ENCODE measurements around the gene KIF18B. TPM values are rescaled to one million over a fixed set of nuclear protein-coding genes. Genes with fewer than 3 reads are reported as not detected.

Gene KIF18B
- total RNA-seq, 1 donor from 2014 or later, result 3.9 TPM

DNA sequence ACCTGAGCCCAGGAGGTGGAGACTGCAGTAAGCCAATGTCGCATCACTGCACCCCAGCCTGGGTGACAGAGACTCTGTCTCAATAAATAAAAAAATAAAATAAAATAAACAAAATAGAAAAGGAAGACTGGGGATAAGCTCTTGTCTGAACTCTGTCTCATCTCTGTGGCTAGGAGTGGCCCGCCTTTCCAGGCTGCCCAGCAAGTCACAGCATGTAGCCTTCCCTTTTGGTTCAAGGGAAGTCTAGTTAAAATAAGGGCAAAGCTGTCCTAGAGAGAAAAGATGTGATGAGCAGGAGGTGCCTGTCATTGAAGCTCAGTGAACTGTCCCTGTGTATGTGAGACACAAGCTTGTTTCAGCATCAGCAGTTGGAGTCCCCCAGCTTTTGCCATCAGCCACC lies 29.6 kb downstream of the KIF18B start:
- H3K9me3 Mint-ChIP-seq (ENCODE audit: low read depth), result no peaks in the 10 kb centered on the region
- TF ChIP-seq, protein P1, sequence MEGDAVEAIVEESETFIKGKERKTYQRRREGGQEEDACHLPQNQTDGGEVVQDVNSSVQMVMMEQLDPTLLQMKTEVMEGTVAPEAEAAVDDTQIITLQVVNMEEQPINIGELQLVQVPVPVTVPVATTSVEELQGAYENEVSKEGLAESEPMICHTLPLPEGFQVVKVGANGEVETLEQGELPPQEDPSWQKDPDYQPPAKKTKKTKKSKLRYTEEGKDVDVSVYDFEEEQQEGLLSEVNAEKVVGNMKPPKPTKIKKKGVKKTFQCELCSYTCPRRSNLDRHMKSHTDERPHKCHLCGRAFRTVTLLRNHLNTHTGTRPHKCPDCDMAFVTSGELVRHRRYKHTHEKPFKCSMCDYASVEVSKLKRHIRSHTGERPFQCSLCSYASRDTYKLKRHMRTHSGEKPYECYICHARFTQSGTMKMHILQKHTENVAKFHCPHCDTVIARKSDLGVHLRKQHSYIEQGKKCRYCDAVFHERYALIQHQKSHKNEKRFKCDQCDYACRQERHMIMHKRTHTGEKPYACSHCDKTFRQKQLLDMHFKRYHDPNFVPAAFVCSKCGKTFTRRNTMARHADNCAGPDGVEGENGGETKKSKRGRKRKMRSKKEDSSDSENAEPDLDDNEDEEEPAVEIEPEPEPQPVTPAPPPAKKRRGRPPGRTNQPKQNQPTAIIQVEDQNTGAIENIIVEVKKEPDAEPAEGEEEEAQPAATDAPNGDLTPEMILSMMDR (IDR thresholded peaks at IDR 0.05), result no peak
- H3K36me3 Mint-ChIP-seq (ENCODE audit: low read depth), result no peaks in the 10 kb centered on the region
- peaks cover 33% of the 10 kb centered on the region for H3K4me1 Mint-ChIP-seq (ENCODE audit: low read depth)
- H3K27me3 Mint-ChIP-seq (ENCODE audit: low read depth), result no peaks in the 10 kb centered on the region
- no peak overlapping the region for H3K27ac Mint-ChIP-seq (ENCODE audit: unreplicated experiment)
- H3K4me3 Mint-ChIP-seq (ENCODE audit: unreplicated experiment), result no peak overlapping the region
- peak; percentile 39 for DNase-seq (ENCODE audit: low spot score)

DNA sequence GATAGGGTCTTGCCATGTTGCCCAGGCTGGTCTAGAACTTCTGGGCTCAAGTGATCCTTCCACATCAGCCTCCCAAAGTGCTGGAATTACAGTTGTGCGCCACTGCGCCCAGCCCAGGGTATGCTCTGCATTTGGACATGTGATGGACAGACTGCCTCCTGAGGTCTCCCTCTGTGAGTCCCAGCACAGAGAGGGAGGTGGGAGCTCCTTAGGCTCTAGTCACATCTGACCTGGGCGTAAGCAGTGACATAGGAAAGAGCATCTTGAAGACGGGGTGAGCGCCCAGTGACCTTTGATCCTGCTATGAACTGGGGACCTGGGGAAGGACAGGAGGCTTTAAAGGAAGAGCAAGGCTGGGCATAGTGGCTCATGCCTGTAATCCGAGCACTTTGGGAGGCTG lies 30.1 kb downstream of the KIF18B start:
- TF ChIP-seq, protein P1 (IDR thresholded peaks at IDR 0.05), result no peak
- Mint-ChIP-seq H3K4me3 (ENCODE audit: unreplicated experiment) (no peak overlapping the region), H3K27me3 (ENCODE audit: low read depth) (no peaks in the 10 kb centered on the region), H3K4me1 (ENCODE audit: low read depth) (peaks cover 33% of the 10 kb centered on the region), H3K27ac (ENCODE audit: unreplicated experiment) (peak overlapping the region; percentile 86), H3K36me3 (ENCODE audit: low read depth) (no peaks in the 10 kb centered on the region), H3K9me3 (ENCODE audit: low read depth) (no peaks in the 10 kb centered on the region)
- DNase-seq (ENCODE audit: low spot score), result peak; percentile 56

DNA sequence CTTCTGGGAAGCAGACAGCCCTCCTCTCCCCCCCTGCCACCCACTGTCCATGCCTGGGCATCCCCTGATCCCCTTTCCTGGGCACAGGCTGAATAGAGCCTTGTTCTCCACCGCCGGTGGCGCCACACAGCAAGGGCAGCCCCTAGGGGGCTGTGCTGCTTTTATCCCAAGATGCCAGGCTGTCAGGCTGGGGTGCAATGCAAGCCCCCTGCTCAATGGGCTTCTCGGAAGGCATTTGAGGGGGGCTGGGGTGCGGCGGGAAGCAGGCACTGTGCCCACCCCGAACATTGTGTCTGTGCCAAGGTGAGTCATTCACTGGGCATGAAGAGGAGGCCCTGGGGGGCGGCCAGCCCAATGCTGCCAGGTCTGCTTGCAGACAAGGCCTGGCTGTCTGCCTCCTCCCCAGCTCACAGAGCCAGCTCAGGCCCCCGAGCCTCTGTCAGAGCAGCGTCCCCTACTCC lies 30.8 kb downstream of the KIF18B start:
- peak overlapping the region; percentile 86 for H3K27ac Mint-ChIP-seq (ENCODE audit: unreplicated experiment)
- no peak overlapping the region for H3K4me3 Mint-ChIP-seq (ENCODE audit: unreplicated experiment)
- H3K4me1 Mint-ChIP-seq (ENCODE audit: low read depth), result peaks cover 33% of the 10 kb centered on the region
- no peaks in the 10 kb centered on the region for H3K27me3 Mint-ChIP-seq (ENCODE audit: low read depth)
- peak; percentile 92 for DNase-seq (ENCODE audit: low spot score)
- no peaks in the 10 kb centered on the region for H3K36me3 Mint-ChIP-seq (ENCODE audit: low read depth)
- TF ChIP-seq, protein P1 (IDR thresholded peaks at IDR 0.05), result peak; percentile 44
- no peaks in the 10 kb centered on the region for H3K9me3 Mint-ChIP-seq (ENCODE audit: low read depth)

DNA sequence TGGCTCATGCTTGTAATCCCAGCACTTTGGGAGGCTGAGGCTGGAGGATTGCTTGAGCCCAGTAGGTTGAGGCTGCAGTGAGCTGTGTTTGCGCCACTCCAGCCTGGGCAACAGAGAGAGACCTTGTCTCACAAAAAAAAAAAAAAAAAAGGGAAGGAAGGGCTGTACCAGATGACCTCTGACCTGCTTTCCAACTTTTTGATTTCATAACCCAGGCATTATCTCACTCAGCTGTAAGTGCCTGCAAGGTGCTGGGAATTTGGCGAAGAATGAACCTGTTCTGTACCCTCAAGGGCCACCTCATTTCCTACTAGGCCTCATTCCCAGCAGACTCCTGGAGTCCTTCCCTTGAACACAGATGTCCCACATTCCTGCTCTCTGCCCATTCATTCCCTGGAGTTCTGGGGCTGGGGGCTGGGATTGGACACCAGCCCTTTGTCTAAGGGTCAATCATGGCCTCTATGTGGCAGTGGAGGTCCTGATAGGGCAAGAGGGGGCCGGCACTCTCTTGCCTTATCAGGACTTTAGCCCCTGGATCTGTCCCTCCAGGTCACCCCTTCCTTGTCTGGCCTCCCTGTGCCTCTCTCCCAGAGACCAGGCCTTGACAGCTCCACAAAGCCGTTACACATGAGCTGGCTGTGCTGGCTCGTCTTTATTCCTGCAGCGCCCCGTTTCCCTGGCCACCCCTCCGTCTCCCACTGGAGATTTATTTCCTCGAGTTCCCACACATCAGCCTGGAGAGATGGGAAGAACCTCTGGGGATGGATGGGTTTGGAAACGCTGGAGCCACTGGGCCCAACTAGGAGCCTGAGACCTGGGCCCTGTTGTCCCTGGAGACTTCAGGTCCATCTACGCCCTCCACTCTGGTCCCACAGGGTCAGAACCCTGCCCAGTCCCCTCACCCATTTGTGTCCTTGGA lies 31.5 kb downstream of the KIF18B start:
- Mint-ChIP-seq H3K36me3 (ENCODE audit: low read depth) (no peaks in the 10 kb centered on the region), H3K4me3 (ENCODE audit: unreplicated experiment) (no peak overlapping the region), H3K9me3 (ENCODE audit: low read depth) (no peaks in the 10 kb centered on the region), H3K27ac (ENCODE audit: unreplicated experiment) (peak overlapping the region; percentile 86), H3K4me1 (ENCODE audit: low read depth) (peaks cover 33% of the 10 kb centered on the region), H3K27me3 (ENCODE audit: low read depth) (no peaks in the 10 kb centered on the region)
- peak; percentile 50 for DNase-seq (ENCODE audit: low spot score)
- TF ChIP-seq, protein P1 (IDR thresholded peaks at IDR 0.05), result no peak

DNA sequence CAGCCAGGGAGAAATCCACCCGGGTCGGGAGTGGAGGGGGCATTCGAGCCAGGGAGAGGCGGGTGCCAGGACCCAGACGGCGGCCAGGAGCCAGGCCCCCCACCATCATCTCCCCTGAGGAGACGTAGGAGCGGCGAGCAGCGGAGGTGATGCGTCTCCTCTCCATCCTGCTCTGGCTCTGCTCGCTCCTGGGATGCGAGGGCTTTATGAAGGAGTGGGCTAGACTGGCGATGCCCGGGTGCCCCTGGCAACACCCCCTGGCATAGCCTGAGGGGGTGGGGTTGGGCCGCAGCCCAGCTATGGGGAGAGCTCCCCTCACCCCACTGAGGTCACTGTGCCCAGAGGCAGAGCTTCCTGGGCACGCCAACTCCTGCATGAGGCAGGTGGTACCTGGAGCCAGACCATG lies 32.2 kb downstream of the KIF18B start, which contains the start of gene GFAP:
TSS of gene GFAP (minus strand) at position 180 of the 406 bp plus-strand sequence. CDS start at position 166, 14 bp downstream.
- Mint-ChIP-seq H3K9me3 (ENCODE audit: low read depth) (no peaks in the 10 kb centered on the region), H3K27me3 (ENCODE audit: low read depth) (no peaks in the 10 kb centered on the region), H3K4me1 (ENCODE audit: low read depth) (peaks cover 39% of the 10 kb centered on the region), H3K4me3 (ENCODE audit: unreplicated experiment) (no peak within 1 kb of the TSS), H3K36me3 (ENCODE audit: low read depth) (no peaks in the 10 kb centered on the region), H3K27ac (ENCODE audit: unreplicated experiment) (peak within 1 kb of the TSS; percentile 86)
- TF ChIP-seq, protein P1 (IDR thresholded peaks at IDR 0.05), result no peak
- DNase-seq (ENCODE audit: low spot score), result peak; percentile 72

Measured in chondrocyte (in vitro differentiated cells).